Brain microvascular endothelial cell (primary cell): ENCODE results near the gene GPR171.

Experiments
- DNase-seq: peaks from one replicate; pipeline ENCODE4 v3.0.0-alpha.2; 2020
- H3K27ac ChIP-seq: fragments of 250-450 bp; sonication (Bioruptor Pico); 2 replicates; pipeline ENCODE4 v1.5.1; 2020; ENCODE audit warnings: mild to moderate bottlenecking, moderate library complexity
- H3K27me3 ChIP-seq: fragments of 250-450 bp; sonication (Bioruptor Pico); replicated peaks from 2 replicates; pipeline ENCODE4 v1.5.1; 2020; ENCODE audit warnings: mild to moderate bottlenecking
- H3K36me3 ChIP-seq: fragments of 250-450 bp; sonication (Bioruptor Pico); replicated peaks from 2 replicates; pipeline ENCODE4 v1.5.1; 2020; ENCODE audit warnings: mild to moderate bottlenecking
- H3K4me3 ChIP-seq: 2 replicates; pipeline ENCODE4 v1.5.1; 2011; ENCODE audit warnings: low read depth, mild to moderate bottlenecking, control low read depth, low read length, moderate library complexity
- CTCF ChIP-seq: IDR thresholded peaks from 2 replicates; pipeline ENCODE4 v1.5.1; 2011; ENCODE audit warnings: low read depth, mild to moderate bottlenecking, moderate library complexity, low read length, control low read depth, inconsistent platforms; ENCODE audit errors: missing control alignments
- in situ Hi-C: cut with HindIII; loops from 2 replicates; pipeline ENCODE4 v1.10.0; 2017; ENCODE audit warnings: low sequenced_read_pairs, low pct_ligation_motif_present

Gene GPR171

GRCh38 chr3:151169262-151169947, 33.6 kb downstream of the GPR171 start:
- Histone ChIP-seq H3K27me3 (no peaks in the 10 kb centered on the region), H3K4me3 (no peak overlapping the region), H3K27ac (no peak overlapping the region), H3K36me3 (no peaks in the 10 kb centered on the region)
- in situ Hi-C loops = no loop called here
- TF ChIP-seq CTCF = no peak
- DNase-seq = no peak

- H3K27me3 ChIP-seq = no peaks in the 10 kb centered on the region
- no peak overlapping the region for H3K27ac ChIP-seq
- in situ Hi-C loops = no loop called here
- peak; percentile 64 for DNase-seq
- H3K4me3 ChIP-seq = no peak overlapping the region
- TF ChIP-seq CTCF = peak; percentile 95
- no peaks in the 10 kb centered on the region for H3K36me3 ChIP-seq
These were observed 34.5 kb downstream of the GPR171 start for GRCh38 chr3:151168269-151169094.

GRCh38 chr3:151166161-151166560, 36.9 kb downstream of the GPR171 start:
- Histone ChIP-seq H3K36me3 (no peaks in the 10 kb centered on the region), H3K27me3 (no peaks in the 10 kb centered on the region), H3K27ac (no peak overlapping the region), H3K4me3 (no peak overlapping the region)
- in situ Hi-C loops = no loop called here
- peak; percentile 31 for TF ChIP-seq CTCF
- no peak for DNase-seq

- in situ Hi-C loops = no loop called here
- TF ChIP-seq CTCF = no peak
- Histone ChIP-seq H3K27me3 (no peaks in the 10 kb centered on the region), H3K36me3 (no peaks in the 10 kb centered on the region), H3K4me3 (no peak overlapping the region), H3K27ac (no peak overlapping the region)
- DNase-seq = no peak
These were observed 37.8 kb downstream of the GPR171 start for GRCh38 chr3:151165226-151165625.

GRCh38 chr3:151159806-151160205, 43.2 kb downstream of the GPR171 start:
- no peak for DNase-seq
- no peak overlapping the region for H3K4me3 ChIP-seq
- in situ Hi-C loops = no loop called here
- H3K27me3 ChIP-seq = no peaks in the 10 kb centered on the region
- H3K27ac ChIP-seq = no peak overlapping the region
- H3K36me3 ChIP-seq = no peaks in the 10 kb centered on the region
- TF ChIP-seq CTCF = no peak
